Mucosa of descending colon (tissue), 3 donors: ENCODE data around the gene ARHGEF28. TPM values are rescaled to one million over a fixed set of nuclear protein-coding genes. Genes with fewer than 3 reads are reported as not detected.
A peak's percentile ranks its signal among the peaks of the same experiment; 100 is the strongest.

Experiments used
- ATAC-seq: fragments of 200-7000 bp; cut with Tn5 transposase; one replicate; pipeline ENCODE4 v1.9.1; 2020; ENCODE audit warnings: mild to moderate bottlenecking, moderate library complexity
- DNase-seq, 3 donors: peaks; one replicate each; pipeline ENCODE4 v3.0.0-alpha.2; 2020
- H3K36me3 ChIP-seq: fragments of 200-600 bp; one replicate; pipeline ENCODE4 v1.8.0; 2021; ENCODE audit warnings: low read depth, mild to moderate bottlenecking
- H3K4me1 ChIP-seq: fragments of 200-600 bp; one replicate; pipeline ENCODE4 v1.8.0; 2021; ENCODE audit warnings: low read depth, mild to moderate bottlenecking
- H3K4me3 ChIP-seq: fragments of 200-600 bp; one replicate; pipeline ENCODE4 v1.8.0; 2021; ENCODE audit warnings: mild to moderate bottlenecking
- H3K9me3 ChIP-seq: fragments of 200-600 bp; one replicate; pipeline ENCODE4 v1.8.0; 2021; ENCODE audit warnings: mild to moderate bottlenecking
- intact Hi-C, 2 donors: fragments of 100-400 bp; cut with DNase I in 1 of 2; cut with micrococcal nuclease in 1 of 2; formaldehyde crosslinking; loops; one replicate each; pipeline versions ENCODE4 v1.11.0 to v1.11.1; 2022; cut with DNase I, micrococcal nuclease
- total RNA-seq, 3 donors: library from RNA; stranded (reverse); fragmentation: NEBNext Ultra II Directional in 2 of 3; extraction: Animal tissue kit (Norgen Biotek cat#: 25700) in 2 of 3; gene quantifications; one replicate each; pipeline versions ENCODE4 v1.2.1 to v1.2.4, GENCODE V29; 2021 to 2023
- TF ChIP-seq, protein P1 (sequence below): fragments of 200-600 bp; IDR thresholded peaks from one replicate; pipeline ENCODE4 v1.8.0; 2022; ENCODE audit warnings: antibody characterized with exemption, mild to moderate bottlenecking
- donor health status: DM: no; HTN: no; CAD: no; lungs with moderate emphysema.
- donor health status: DM: no; HTN: no; CAD: no.
- donor health status: DM: no; HTN: yes; CAD: no.

The ARHGEF28 gene
- total RNA-seq, 3 donors from 2014 or later = 5.4 to 21.7 (median 11.6) TPM

DNA sequence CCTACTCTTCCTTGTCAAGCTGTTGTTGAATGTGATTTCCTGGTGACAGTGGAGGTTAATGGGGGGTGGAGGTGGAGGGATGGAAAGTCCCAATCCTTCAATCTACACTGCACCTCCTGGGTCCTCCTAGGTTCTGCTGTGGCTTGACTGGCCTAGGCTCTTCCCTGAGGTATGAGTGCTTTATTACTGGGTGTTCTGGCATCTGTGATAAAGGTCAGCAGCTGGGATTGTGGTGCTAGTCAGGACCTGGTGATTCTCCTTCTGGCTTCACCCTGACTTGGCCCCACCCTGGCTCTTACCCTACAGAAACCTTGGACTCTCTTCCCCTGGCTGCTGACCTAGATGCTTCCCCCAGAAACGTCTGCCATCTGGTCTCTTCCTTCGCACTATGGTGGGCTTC lies 194.3 kb downstream of the ARHGEF28 start:
- intact Hi-C loops = no loop called here
- TF ChIP-seq, protein P1, sequence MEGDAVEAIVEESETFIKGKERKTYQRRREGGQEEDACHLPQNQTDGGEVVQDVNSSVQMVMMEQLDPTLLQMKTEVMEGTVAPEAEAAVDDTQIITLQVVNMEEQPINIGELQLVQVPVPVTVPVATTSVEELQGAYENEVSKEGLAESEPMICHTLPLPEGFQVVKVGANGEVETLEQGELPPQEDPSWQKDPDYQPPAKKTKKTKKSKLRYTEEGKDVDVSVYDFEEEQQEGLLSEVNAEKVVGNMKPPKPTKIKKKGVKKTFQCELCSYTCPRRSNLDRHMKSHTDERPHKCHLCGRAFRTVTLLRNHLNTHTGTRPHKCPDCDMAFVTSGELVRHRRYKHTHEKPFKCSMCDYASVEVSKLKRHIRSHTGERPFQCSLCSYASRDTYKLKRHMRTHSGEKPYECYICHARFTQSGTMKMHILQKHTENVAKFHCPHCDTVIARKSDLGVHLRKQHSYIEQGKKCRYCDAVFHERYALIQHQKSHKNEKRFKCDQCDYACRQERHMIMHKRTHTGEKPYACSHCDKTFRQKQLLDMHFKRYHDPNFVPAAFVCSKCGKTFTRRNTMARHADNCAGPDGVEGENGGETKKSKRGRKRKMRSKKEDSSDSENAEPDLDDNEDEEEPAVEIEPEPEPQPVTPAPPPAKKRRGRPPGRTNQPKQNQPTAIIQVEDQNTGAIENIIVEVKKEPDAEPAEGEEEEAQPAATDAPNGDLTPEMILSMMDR = no peak

DNA sequence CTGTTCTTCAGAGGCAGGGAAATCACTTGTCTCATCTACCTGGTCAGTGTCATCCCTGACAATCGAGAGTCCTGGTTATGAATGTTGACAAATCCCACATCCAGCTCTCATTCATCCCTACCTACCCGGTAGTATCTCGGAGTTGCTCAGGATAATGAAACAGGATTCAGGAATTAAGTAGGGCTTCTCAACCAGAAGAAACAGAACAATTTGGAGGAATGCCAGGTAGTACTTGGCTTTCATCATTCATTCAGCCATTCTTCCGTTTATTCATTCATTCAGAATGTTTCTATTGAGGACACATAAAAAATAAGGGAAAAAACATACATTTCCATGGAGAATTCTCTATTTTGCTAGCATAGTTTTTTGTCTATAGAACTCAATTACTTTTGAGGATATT lies 195.0 kb downstream of the ARHGEF28 start:
- TF ChIP-seq, protein P1 = no peak
- intact Hi-C loops = no loop called here
- Histone ChIP-seq H3K36me3 (no peaks in the 10 kb centered on the region), H3K4me3 (no peak overlapping the region), H3K4me1 (peaks cover 7% of the 10 kb centered on the region), H3K9me3 (no peaks in the 10 kb centered on the region)
- DNase-seq = no peak
- ATAC-seq = no peak

More for the DNA sequence above, 194.3 kb downstream of the ARHGEF28 start:
- peak; percentile 91 for ATAC-seq
- peaks cover 7% of the 10 kb centered on the region for H3K4me1 ChIP-seq
- DNase-seq = peak in 1 of 3 donors; percentile 45
- H3K4me3 ChIP-seq = no peak overlapping the region
- H3K36me3 ChIP-seq = no peaks in the 10 kb centered on the region
- no peaks in the 10 kb centered on the region for H3K9me3 ChIP-seq

DNA sequence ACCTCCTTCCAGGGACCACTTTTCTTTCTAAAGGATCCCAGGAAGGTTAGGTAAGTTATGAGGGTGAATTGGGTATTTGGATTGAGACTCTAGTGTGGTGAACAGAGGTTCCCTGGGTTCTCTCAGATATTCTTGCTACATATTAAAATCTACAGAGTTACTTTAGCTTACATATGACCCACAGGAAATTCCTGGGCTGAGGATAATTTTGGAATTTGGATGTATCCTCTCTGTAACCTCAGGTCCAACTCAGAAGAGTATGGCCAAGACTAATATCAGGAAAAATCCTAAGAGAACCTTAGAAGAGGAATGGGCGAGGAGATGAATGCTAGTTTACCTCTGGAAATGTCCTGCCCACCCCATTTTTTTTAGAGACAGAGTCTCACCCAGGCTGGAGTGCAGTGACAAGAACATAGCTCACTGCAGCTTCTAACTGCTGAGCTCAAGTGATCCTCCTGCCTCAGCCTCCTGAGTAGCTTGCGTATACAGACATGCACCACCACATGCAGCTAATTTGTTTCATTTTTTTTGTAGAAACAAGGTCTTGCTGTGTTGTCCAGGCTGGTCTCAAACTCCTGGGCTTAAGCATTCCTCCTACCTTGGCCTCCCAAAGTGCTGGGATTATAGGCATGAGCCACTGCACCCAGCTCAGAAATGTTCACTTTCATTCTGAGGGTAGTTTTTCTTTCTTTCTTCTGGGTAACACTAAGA lies 196.4 kb downstream of the ARHGEF28 start:
- no peak for ATAC-seq
- H3K9me3 ChIP-seq = no peaks in the 10 kb centered on the region
- DNase-seq = no peak
- no peak overlapping the region for H3K4me3 ChIP-seq
- peaks cover 7% of the 10 kb centered on the region for H3K4me1 ChIP-seq
- intact Hi-C loops = no loop called here
- TF ChIP-seq, protein P1 = no peak
- H3K36me3 ChIP-seq = no peaks in the 10 kb centered on the region

DNA sequence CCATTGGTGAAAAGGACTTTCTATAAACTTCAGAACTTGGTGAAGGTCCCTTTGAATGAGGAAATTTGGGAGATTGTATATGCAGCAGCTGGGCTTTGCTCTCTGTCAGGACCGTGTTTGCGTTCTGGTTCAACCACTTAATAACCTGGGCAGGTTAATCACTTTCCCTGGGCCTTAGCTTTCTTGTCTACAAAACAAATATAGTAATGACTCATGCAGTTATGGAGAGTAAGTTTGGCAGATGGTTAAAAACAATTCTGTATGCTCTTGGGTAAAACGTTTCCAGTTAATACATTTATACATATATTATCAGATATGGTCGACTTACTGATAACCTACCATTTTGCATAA lies 197.0 kb downstream of the ARHGEF28 start:
- peak; percentile 72 for ATAC-seq
- TF ChIP-seq, protein P1 = no peak
- Histone ChIP-seq H3K4me1 (peaks cover 7% of the 10 kb centered on the region), H3K4me3 (no peak overlapping the region), H3K9me3 (no peaks in the 10 kb centered on the region), H3K36me3 (no peaks in the 10 kb centered on the region)
- no peak for DNase-seq
- intact Hi-C loops = no loop called here

DNA sequence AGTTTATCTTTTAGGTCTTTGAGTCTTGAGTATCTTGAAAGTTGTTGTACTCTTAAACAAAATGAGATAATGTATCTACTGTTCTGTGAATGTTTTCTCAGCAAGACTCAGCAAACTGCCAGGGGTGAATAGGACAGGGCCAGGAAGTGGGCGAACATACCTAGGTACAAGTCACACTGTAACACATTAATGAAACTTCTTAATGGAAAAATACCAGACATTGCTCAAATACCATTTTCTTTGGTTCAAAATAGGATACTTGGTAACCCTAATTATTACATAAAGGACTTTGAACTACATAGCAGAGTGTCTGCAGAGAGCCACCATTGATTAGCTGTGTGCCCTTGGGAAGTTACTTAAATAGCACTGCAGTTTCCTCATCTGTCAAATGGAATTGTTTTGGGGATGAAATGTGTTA lies 197.5 kb downstream of the ARHGEF28 start:
- Histone ChIP-seq H3K9me3 (no peaks in the 10 kb centered on the region), H3K4me1 (peaks cover 7% of the 10 kb centered on the region), H3K4me3 (no peak overlapping the region), H3K36me3 (no peaks in the 10 kb centered on the region)
- TF ChIP-seq, protein P1 = no peak
- intact Hi-C loops = no loop called here
- ATAC-seq = no peak
- no peak for DNase-seq
